WERI-Rb-1 (cell line): Measurements from ENCODE around the gene RIN3.

Experiments used
- DNase-seq: peaks from one replicate; pipeline ENCODE4 v3.0.0-alpha.2; 2020
- H3K27ac ChIP-seq: fragments of 250-450 bp; sonication (Bioruptor Pico); 2 replicates; pipeline ENCODE4 v1.5.1; 2020; ENCODE audit warnings: mild to moderate bottlenecking, moderate library complexity
- H3K27me3 ChIP-seq: fragments of 250-450 bp; sonication (Bioruptor Pico); 2 replicates; pipeline ENCODE4 v1.5.1; 2021; ENCODE audit warnings: mild to moderate bottlenecking, low read depth, moderate library complexity; ENCODE audit not compliant: insufficient read depth, severe bottlenecking
- H3K36me3 ChIP-seq: fragments of 250-450 bp; sonication (Bioruptor Pico); 2 replicates; pipeline ENCODE4 v1.5.1; 2020; ENCODE audit warnings: mild to moderate bottlenecking, moderate library complexity
- H3K4me3 ChIP-seq: 2 replicates; pipeline ENCODE4 v1.5.1; 2011; ENCODE audit warnings: low read depth, mild to moderate bottlenecking, control low read depth, low read length
- H3K9me3 ChIP-seq: fragments of 250-450 bp; sonication (Bioruptor Pico); 2 replicates; pipeline ENCODE4 v1.5.1; 2021; ENCODE audit warnings: mild to moderate bottlenecking, moderate library complexity; ENCODE audit not compliant: severe bottlenecking
- CTCF ChIP-seq: IDR thresholded peaks from 2 replicates; pipeline ENCODE4 v1.5.1; 2011; ENCODE audit warnings: low read depth, mild to moderate bottlenecking, control low read depth, inconsistent platforms, low read length

RIN3 gene

GRCh38 chr14:92641306-92641705 is 127.7 kb downstream of the RIN3 start:
- H3K27ac ChIP-seq = no peak overlapping the region
- no peak for DNase-seq
- TF ChIP-seq CTCF = no peak

DNA sequence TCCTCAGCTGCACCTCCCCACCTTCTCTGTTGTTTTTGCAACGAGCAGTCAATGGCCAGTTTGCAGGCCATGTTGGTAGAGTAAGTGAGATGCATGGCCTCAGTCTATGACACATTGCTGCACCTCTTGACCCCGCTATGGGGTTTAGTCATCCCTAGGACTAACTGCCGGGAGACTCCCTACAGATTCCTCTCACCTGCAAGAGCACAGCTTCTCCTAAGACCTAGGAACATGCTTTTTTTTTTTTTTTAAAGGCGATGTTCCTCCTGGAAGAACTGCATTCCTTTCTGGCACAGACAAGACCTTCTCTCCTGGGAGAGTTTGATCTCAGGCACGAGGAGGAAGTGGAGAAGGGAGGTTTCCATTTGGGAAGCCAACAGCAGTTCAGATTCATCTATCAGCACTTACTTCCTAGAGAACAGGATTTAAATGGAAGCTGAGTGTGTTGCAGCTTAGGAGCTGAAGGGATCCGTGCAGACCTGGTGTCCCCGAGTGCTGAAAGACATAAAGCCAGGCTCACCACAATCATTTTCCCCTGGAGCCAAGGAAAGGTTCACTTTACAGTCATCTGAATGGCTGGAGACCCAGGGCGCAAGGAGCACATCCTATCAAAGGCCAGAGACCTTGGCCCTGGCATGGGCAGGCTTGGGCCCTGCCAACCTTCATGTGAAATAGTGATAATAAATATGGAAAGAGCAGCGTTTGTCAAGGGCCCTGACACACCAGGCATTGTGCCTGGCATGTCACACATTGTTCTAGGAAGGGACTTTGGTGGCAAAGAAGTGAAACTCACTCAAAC is 130.8 kb downstream of the RIN3 start:
- no peaks in the 10 kb centered on the region for H3K9me3 ChIP-seq
- no peak overlapping the region for H3K27ac ChIP-seq
- no peak overlapping the region for H3K4me3 ChIP-seq
- no peak for TF ChIP-seq CTCF
- DNase-seq = no peak
- no peaks in the 10 kb centered on the region for H3K27me3 ChIP-seq
- H3K36me3 ChIP-seq = no peaks in the 10 kb centered on the region

More at GRCh38 chr14:92641306-92641705, 127.7 kb downstream of the RIN3 start:
- Histone ChIP-seq H3K4me3 (no peak overlapping the region), H3K9me3 (no peaks in the 10 kb centered on the region), H3K36me3 (no peaks in the 10 kb centered on the region), H3K27me3 (no peaks in the 10 kb centered on the region)

DNA sequence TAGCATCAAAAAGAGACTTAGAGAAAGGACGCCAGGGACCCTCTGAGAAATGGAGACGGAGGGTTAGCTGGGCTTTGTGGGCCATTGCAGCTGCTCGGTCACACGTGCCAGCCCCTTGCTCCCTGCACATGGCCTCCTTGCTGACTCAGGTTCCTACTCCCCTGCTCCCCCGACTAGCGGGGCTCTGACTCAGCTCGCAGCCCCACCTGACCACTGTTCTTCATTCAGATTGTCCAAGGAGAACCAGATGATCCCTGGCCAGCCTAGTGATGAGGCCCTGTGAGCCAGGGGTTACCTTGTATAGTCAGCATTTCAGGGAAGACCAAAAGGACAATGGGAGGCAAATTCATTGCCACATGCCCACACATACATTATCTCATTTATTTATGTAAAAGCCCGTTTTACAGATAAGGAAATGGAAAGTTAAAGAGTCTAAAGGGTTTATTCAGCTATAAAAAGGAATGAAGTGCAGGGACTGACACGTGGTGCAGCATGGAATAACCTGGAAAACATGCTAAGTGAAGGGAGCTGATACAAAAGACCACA is 131.5 kb downstream of the RIN3 start:
- no peak for DNase-seq
- no peak overlapping the region for H3K27ac ChIP-seq
- no peak overlapping the region for H3K4me3 ChIP-seq
- H3K36me3 ChIP-seq = no peaks in the 10 kb centered on the region
- TF ChIP-seq CTCF = no peak
- H3K27me3 ChIP-seq = no peaks in the 10 kb centered on the region
- no peaks in the 10 kb centered on the region for H3K9me3 ChIP-seq

DNA sequence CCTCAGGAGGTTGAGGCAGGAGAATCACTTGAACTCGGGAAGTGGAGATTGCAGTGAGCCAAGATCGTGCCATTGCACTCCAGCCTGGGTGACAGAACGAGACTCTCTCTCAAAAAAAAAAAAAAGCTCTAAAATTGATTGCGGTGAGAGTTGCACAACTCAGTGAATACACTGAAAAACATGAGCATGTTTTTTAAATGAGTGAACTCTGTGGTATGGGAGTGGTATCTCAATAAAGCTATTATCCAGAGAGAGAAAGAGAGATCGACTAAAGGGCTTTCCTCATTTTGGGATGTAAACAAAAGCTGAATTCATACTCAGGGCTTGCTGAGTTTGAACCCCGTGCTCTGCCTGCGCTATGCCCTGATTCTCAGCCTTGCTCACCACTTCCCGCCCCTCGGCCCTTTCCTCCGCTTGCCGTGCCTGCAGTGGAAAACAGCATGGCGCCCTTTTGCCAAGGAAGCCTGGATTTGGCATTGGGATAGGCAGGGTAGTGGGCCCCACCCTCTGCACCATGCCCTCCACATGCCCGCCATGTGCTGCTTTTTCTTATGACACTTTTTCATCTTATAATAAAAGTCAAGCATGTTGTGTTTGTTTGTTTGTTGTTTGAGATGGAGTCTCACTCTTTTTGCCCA is 132.4 kb downstream of the RIN3 start:
- Histone ChIP-seq H3K9me3 (no peaks in the 10 kb centered on the region), H3K36me3 (no peaks in the 10 kb centered on the region), H3K4me3 (no peak overlapping the region), H3K27ac (no peak overlapping the region), H3K27me3 (no peaks in the 10 kb centered on the region)
- no peak for TF ChIP-seq CTCF
- DNase-seq = no peak

- no peak for TF ChIP-seq CTCF
- Histone ChIP-seq H3K9me3 (no peaks in the 10 kb centered on the region), H3K36me3 (no peaks in the 10 kb centered on the region), H3K27me3 (no peaks in the 10 kb centered on the region), H3K4me3 (no peak overlapping the region), H3K27ac (no peak overlapping the region)
- DNase-seq = no peak
Observed at GRCh38 chr14:92646952-92647796, 133.6 kb downstream of the RIN3 start.
